SK-MEL-5 (cell line): ENCODE measurements around the gene KLHL34. TPM values are rescaled to one million over a fixed set of nuclear protein-coding genes. Genes with fewer than 3 reads are reported as not detected.
A peak's percentile ranks its signal among the peaks of the same experiment; 100 is the strongest.

ENCODE experiments used
- DNase-seq: peaks from one replicate; pipeline ENCODE4 v3.0.0-alpha.2; 2016; ENCODE audit warnings: low read depth, low spot score
- in situ Hi-C: cut with HindIII; loops from 2 replicates; pipeline ENCODE4 v1.10.0; 2016; ENCODE audit warnings: low sequenced_read_pairs, high pct_unique_total_duplicates, low pct_unique_long_range_greater_than_20kb
- total RNA-seq: library from RNA; depleted of rRNA; stranded (reverse); fragments of >200 nt; shearing (Covaris generic); gene quantifications from 2 replicates; pipeline ENCODE4 v1.2.3, GENCODE V29; 2014

The KLHL34 gene
- total RNA-seq, 1 experiment from 2014 or later: not detected

- in situ Hi-C loops: no loop called here
These were observed 595 bp downstream of the KLHL34 start for GRCh38 chrX:21657318-21658151.

GRCh38 chrX:21656587-21657317 is 1.4 kb downstream of the KLHL34 start:
- no peak for DNase-seq
- in situ Hi-C loops: no loop called here

More at GRCh38 chrX:21657318-21658151, 595 bp downstream of the KLHL34 start:
- DNase-seq: no peak

- DNase-seq: no peak
- in situ Hi-C loops: no loop called here
These were observed 2.1 kb downstream of the KLHL34 start for GRCh38 chrX:21655901-21656586.

- in situ Hi-C loops: no loop called here
- DNase-seq: peak; percentile 93
These were observed 12.2 kb downstream of the KLHL34 start for GRCh38 chrX:21645886-21646285.

GRCh38 chrX:21645431-21645830 is 12.7 kb downstream of the KLHL34 start:
- in situ Hi-C loops: no loop called here
- DNase-seq: peak; percentile 69

- in situ Hi-C loops: no loop called here
These were observed 18.4 kb downstream of the KLHL34 start for GRCh38 chrX:21639775-21640174.

GRCh38 chrX:21638311-21638710 is 19.8 kb downstream of the KLHL34 start:
- in situ Hi-C loops: no loop called here
- no peak for DNase-seq

More at GRCh38 chrX:21639775-21640174, 18.4 kb downstream of the KLHL34 start:
- no peak for DNase-seq

- in situ Hi-C loops: no loop called here
- peak; percentile 5 for DNase-seq
These were observed 26.1 kb downstream of the KLHL34 start for GRCh38 chrX:21632027-21632426.

GRCh38 chrX:21623778-21624501 is 34.2 kb downstream of the KLHL34 start:
- in situ Hi-C loops: no loop called here
- DNase-seq: no peak

GRCh38 chrX:21620234-21620633 is 37.9 kb downstream of the KLHL34 start:
- no peak for DNase-seq
- in situ Hi-C loops: no loop called here

GRCh38 chrX:21616386-21616785 is 41.7 kb downstream of the KLHL34 start:
- in situ Hi-C loops: no loop called here
- DNase-seq: no peak

- DNase-seq: no peak
- in situ Hi-C loops: no loop called here
These were observed 46.0 kb downstream of the KLHL34 start for GRCh38 chrX:21612154-21612553.

- no peak for DNase-seq
- in situ Hi-C loops: no loop called here
These were observed 48.0 kb downstream of the KLHL34 start for GRCh38 chrX:21610168-21610567.

- no peak for DNase-seq
- in situ Hi-C loops: no loop called here
These were observed 52.1 kb downstream of the KLHL34 start for GRCh38 chrX:21606002-21606401.
